22Rv1 (cell line): ENCODE data around the gene UBE2S.

Source experiments
- ZFX ChIP-seq: fragments of 450-650 bp; IDR thresholded peaks from 2 replicates; pipeline ENCODE4 v1.6.1; 2017; ENCODE audit warnings: antibody characterized with exemption, borderline replicate concordance
- TF ChIP-seq, protein P1 (sequence below): fragments of 450-650 bp; IDR thresholded peaks from 2 replicates; pipeline ENCODE4 v1.5.1; 2017; ENCODE audit warnings: mild to moderate bottlenecking

DNA sequence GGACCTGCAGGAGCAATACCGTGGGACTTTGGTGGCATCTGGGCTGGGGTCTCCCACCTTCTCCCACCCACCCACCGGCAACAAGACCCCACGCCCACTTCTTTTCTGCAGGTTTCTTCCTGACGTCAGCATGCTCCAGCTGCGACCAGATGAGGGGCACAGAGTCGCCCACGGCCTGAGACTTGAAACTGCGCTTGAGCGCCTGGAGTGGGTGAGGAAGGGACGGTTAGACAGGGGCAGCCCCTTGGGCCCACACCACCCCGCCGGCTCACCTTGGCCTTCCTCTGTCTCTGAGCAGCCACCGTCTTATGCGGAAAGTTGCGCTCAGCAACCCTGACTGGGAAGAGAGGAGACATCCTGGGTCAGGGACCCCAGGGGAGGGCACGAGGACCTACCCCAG lies 46.7 kb downstream of the UBE2S start:
- TF ChIP-seq, protein P1, sequence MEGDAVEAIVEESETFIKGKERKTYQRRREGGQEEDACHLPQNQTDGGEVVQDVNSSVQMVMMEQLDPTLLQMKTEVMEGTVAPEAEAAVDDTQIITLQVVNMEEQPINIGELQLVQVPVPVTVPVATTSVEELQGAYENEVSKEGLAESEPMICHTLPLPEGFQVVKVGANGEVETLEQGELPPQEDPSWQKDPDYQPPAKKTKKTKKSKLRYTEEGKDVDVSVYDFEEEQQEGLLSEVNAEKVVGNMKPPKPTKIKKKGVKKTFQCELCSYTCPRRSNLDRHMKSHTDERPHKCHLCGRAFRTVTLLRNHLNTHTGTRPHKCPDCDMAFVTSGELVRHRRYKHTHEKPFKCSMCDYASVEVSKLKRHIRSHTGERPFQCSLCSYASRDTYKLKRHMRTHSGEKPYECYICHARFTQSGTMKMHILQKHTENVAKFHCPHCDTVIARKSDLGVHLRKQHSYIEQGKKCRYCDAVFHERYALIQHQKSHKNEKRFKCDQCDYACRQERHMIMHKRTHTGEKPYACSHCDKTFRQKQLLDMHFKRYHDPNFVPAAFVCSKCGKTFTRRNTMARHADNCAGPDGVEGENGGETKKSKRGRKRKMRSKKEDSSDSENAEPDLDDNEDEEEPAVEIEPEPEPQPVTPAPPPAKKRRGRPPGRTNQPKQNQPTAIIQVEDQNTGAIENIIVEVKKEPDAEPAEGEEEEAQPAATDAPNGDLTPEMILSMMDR = no peak
- no peak for TF ChIP-seq ZFX
